GM13977 (cell line): ENCODE data around the gene NDUFB3.
"Not testable (repeated sequence)": the region's sequence is repeated elsewhere in the genome, so short reads cannot be mapped to it uniquely, and the experiment has no call there.

Source experiments
- DNase-seq: peaks from one replicate; pipeline ENCODE4 v3.0.0; 2012; ENCODE audit warnings: low spot score
- in situ Hi-C: fragments of 300-500 bp; cut with MboI; formaldehyde crosslinking; loops from one replicate; pipeline ENCODE4 v1.12.0; 2022; ENCODE audit warnings: low sequenced_read_pairs, low pct_unique_long_range_greater_than_20kb, mixed read lengths, inconsistent platforms; ENCODE audit not compliant: unreplicated experiment
- TF ChIP-seq, protein P1 (sequence below): IDR thresholded peaks from 2 replicates; pipeline ENCODE4 v1.5.1; 2012; ENCODE audit warnings: mild to moderate bottlenecking, control low read depth; ENCODE audit not compliant: insufficient read depth; ENCODE audit errors: extremely low read depth, missing control alignments

NDUFB3 gene

DNA sequence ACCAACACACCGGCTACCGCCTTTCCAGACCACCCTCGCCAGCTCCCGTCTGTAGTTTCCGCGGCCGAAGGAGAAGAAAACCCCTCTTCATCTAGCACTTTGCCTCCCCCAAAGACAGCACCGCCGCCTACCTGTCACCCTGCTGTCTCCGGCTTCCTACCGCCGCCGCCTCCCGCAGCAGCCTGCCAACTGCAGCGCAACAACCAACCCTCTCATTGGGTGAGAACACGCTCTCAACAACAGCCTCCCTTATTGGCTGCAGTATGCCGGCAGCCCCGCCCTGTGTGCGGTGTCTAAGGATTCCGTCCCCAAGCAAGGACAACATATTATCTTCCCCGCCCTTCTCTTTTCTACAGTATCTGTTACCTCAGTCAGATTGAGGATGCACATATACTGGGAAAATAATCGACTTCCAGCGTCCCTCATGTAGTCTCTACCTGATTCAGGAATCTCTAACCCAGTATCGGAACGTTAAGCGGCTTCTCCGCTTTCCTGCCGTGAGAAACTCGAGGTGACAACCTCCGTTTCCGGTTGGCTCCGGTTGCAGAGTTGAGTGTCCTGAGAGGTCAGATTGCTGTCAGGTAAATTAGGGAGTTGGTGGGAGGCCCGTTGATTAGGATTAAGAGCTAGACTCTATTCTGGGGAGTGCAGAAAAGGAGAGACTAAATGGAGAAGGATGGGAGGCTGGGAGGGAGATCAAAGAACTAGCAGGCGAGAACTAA is at the start of gene NDUFB3, which contains the start of gene HYCC2:
Gene NDUFB3, plus strand, starts transcription at position 523 of the 722 bp plus-strand sequence. CDS start 6,882 bp downstream, outside the sequence.
Gene HYCC2, minus strand, starts transcription at position 193 of the 722 bp plus-strand sequence. CDS start 47,662 bp downstream, outside the sequence.
- in situ Hi-C loops: loop anchor here (10.0 kb wide), 1 partner anchor 167 kb away; no protein-coding TSS in a partner anchor
- TF ChIP-seq, protein P1, sequence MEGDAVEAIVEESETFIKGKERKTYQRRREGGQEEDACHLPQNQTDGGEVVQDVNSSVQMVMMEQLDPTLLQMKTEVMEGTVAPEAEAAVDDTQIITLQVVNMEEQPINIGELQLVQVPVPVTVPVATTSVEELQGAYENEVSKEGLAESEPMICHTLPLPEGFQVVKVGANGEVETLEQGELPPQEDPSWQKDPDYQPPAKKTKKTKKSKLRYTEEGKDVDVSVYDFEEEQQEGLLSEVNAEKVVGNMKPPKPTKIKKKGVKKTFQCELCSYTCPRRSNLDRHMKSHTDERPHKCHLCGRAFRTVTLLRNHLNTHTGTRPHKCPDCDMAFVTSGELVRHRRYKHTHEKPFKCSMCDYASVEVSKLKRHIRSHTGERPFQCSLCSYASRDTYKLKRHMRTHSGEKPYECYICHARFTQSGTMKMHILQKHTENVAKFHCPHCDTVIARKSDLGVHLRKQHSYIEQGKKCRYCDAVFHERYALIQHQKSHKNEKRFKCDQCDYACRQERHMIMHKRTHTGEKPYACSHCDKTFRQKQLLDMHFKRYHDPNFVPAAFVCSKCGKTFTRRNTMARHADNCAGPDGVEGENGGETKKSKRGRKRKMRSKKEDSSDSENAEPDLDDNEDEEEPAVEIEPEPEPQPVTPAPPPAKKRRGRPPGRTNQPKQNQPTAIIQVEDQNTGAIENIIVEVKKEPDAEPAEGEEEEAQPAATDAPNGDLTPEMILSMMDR: peak; percentile 40
- peak; percentile 94 for DNase-seq

DNA sequence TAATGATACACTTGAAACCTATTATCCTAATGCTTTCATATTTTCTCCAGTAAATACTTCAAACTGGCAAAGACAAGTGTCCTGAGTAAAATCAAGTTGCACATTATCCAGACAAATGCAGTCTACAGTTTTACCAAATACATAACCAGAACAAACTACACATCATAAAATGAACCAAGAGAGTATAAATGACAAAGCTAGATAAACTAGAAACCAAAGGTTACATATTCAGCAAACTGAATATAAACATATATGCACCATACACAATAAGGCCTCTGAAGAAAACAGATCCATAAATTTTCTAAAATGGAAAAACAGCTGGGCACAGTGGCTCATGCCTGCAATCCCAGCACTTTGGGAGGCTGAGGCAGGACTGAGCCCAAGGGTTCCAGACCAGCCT is 47.3 kb upstream of the NDUFB3 start:
- in situ Hi-C loops: no loop called here
- TF ChIP-seq, protein P1: no peak
- no peak for DNase-seq

DNA sequence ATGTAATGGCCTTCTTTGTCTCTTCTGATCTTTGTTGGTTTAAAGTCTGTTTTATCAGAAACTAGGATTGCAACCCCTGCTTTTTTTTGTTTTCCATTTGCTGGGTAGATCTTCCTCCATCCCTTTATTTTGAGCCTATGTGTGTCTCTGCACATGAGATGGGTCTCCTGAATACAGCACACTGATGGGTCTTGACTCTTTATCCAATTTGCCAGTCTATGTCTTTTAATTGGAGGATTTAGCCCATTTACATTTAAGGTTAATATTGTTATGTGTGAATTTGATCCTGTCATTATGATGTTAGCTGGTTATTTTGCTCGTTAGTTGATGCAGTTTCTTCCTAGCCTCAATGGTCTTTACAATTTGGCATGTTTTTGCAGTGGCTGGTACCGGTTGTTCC is 37.4 kb upstream of the NDUFB3 start:
- DNase-seq, in situ Hi-C loops: not testable (repeated sequence)

DNA sequence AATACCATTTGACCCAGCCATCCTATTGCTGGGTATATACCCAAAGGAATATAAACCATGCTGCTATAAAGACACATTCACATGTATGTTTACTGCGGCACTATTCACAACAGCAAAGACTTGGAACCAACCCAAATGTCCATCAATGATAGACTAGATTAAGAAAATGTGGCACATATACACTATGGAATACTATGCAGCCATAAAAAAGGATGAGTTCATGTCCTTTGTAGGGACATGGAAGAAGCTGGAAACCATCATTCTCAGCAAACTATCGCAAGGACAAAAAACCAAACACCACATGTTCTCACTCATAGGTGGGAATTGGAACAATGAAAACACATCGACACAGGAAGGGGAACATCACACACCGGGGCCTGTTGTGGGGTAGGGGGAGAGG is 33.4 kb upstream of the NDUFB3 start:
- DNase-seq, in situ Hi-C loops: not testable (repeated sequence)

DNA sequence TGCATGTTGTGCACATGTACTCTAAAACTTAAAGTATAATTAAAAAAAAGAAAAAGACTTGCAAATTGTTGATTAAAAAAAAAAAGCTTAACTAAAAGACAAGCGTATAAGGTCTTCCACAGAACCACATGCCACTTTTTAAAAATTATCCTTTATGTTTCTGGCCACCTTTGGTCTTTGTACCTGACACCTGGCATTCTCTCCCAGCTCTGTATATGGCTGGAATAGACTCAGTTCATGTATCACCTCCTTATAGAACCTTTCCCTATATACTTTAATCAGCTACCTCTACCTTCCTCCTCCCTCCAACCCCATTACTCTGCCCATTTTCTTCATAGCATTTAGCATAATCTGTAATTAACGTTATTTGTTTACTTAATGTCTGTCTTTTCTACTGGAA is 32.9 kb upstream of the NDUFB3 start:
- DNase-seq: no peak
- in situ Hi-C loops: no loop called here
- TF ChIP-seq, protein P1: no peak

DNA sequence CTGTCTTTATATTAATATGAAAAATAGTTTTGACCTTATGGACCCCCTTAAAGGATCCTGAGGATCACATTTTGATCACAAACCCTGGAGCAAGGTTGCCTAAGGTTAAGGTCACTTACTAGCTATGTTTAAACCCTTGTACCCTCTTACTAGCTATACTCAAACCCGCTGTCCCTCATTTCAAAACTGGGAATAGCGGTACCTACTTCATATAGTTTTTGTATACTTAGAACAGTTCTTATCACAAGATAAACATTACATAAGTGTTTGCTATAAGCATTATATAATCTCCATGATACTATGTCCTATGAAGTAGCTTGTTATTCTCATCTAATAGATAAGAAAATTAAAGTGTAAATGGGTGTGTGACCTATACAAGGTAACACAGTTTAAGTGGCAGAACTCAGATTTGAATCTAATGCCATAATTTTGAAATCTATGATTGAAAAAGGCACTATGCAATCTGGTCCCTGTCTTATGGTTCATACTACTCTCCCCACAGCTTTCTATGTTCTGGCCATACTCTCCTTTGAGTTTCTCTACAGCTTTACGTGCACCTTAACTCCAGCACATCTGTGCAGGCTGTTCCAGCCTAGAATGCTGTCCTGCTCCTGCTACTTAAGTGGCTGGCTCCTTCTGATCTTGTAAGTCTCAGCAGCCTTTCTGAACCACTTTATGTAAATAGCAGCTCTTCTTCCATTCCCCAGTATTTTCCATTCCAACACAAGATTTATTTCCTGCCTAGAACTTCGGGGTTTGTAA is 30.8 kb upstream of the NDUFB3 start:
- in situ Hi-C loops: no loop called here
- no peak for DNase-seq
- TF ChIP-seq, protein P1: no peak

DNA sequence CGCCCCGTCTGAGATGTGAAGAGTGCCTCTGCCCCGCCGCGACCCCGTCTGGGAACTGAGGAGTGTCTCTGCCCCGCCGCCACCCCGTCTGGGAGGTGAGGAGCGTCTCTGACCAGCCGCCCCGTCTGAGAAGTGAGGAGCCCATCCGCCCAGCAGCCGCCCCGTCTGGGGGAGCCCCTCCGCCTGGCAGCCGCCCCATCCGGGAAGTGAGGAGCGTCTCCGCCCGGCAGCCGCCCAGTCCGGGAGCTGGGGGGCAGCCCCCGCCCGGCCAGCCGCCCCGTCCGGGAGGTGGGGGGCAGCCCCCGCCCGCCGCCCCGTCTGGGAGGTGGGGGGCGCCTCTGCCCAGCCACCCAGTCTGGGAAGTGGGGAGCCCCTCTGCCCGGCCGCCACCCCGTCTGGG is 29.4 kb upstream of the NDUFB3 start:
- in situ Hi-C loops, DNase-seq: not testable (repeated sequence)

DNA sequence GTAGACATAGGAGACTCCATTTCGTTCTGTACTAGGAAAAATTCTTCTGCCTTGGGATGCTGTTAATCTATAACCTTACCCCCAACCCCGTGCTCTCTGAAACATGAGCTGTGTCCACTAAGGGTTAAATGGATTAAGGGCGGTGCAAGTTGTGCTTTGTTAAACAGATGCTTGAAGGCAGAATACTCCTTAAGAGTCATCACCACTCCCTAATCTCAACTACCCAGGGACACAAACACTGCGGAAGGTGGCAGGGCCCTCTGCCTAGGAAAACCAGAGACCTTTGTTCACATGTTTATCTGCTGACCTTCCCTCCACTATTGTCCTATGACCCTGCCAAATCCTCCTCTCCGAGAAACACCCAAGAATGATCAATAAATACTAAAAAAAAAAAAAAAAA is 28.8 kb upstream of the NDUFB3 start:
- in situ Hi-C loops, DNase-seq: not testable (repeated sequence)
